COLO668 (cell line): ENCODE data around the gene SDR42E2.
"Not testable (repeated sequence)": the region's sequence is repeated elsewhere in the genome, so short reads cannot be mapped to it uniquely, and the experiment has no call there.

Experiments
- DNase-seq: peaks from one replicate; lab custom pipeline; 2025; ENCODE audit not compliant: unreplicated experiment; lab: John Stamatoyannopoulos, UW

SDR42E2 gene

GRCh38 chr16:22161999-22162655 lies at the start of gene SDR42E2:
SDR42E2 (plus strand) TSS chr16:22162506; CDS start chr16:22165583, 3,077 bp downstream.
- DNase-seq, result peak; percentile 19

GRCh38 chr16:22116095-22116700 lies 46.1 kb upstream of the SDR42E2 start:
- no peak for DNase-seq

DNA sequence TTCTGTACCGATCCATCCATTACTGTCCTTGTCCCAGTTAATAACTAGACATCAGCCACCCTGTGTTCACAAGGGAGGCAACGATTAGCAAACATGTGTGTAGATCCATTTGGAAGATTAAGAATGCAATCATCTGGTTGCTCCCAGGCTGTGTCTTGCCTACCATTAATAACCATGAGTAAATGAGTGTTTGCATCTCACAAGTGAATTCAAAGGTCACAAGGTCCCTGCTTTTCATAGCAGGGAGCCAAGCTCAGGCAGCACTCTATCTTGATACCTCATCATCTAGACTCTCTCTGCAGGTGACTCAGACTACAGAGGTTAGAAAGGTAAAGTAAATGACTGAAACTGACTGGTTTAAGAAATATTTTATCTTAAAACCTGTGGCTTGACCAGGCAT lies 44.7 kb upstream of the SDR42E2 start:
- no peak for DNase-seq

GRCh38 chr16:22120440-22120839 lies 41.9 kb upstream of the SDR42E2 start:
- DNase-seq, result no peak

- no peak for DNase-seq
These were observed 40.1 kb upstream of the SDR42E2 start for GRCh38 chr16:22122239-22122638.

- DNase-seq, result no peak
These were observed 39.2 kb upstream of the SDR42E2 start for GRCh38 chr16:22123146-22123545.

- DNase-seq, result no peak
These were observed 38.4 kb upstream of the SDR42E2 start for GRCh38 chr16:22123759-22124490.

GRCh38 chr16:22124583-22125284 lies 37.6 kb upstream of the SDR42E2 start:
- no peak for DNase-seq

GRCh38 chr16:22126037-22126558 lies 36.2 kb upstream of the SDR42E2 start:
- no peak for DNase-seq

DNA sequence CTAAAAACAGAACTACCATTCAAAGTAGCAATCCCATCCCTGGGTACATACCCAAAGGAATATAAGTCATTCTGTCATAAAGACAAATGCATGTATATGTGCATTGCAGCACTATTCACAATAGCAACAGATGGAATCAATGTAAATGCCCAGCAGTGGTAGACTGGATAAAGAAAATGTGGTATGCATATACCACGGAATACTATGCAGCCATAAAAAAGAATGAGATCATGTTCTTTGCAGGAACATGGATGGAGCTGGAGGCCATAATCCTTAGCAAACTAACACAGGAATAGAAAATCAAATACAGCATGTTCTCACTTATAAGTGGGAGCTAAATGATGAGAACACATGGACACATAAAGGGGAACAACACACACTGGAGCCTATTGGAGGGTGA lies 33.8 kb upstream of the SDR42E2 start:
- DNase-seq, result not testable (repeated sequence)

DNA sequence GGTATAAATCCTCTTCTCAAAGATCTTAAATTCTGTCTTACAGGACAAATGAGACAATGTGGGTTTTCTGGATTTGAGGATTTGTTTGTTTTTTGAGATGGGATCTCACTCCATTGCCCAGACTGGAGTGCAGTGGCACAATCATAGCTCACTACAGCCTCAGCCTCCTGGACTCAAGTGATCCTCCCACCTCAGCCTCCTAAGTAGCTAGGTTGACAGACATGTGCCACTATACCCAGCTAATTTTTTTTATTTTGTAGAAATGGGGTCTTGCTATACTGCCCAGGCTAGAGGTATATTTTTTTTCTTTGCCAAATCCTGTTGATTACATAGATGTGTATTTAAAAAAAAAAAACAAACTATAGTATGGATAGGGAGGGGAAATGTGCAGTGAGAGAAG lies 31.8 kb upstream of the SDR42E2 start:
- DNase-seq, result no peak

DNA sequence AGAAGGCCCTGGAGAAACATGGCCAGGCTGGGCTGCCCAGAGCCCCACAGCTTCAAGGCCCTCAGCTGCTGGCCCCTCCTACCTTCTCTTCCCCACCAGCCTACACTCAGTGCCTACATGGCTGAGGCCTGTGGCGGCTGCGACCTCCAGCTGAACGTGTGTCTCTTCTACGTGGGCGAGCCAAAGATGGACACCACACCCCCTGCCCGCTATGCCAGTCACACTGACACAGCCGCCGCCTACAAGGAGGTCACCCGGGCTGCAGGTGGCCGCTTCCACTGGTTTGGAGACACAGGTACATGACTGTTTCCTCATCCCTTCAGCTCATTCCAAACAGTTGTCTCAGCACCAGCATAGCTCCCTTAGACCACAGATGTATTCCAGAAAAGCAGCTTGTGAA lies 29.5 kb upstream of the SDR42E2 start:
- no peak for DNase-seq

- no peak for DNase-seq
These were observed 23.8 kb upstream of the SDR42E2 start for GRCh38 chr16:22138482-22138881.

DNA sequence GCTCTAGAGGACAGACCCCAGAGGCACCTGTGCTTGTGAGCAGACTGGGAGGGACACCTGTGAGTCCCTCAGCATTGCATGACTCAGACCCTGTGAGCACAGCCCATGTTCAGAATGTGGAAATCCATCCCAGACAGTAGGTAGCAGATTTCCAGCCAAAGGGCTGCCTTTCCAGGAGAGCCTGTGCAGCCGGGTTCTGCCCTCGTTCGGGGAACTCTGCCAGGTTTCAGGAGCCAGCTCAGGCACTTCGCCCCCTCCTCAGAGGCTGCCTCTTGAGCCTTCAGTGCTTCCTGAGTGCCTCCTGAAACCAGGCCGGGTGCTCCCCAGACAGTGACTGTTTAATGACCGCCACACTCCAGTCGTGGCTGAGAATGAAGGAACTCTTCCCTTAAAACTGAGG lies 23.3 kb upstream of the SDR42E2 start:
- no peak for DNase-seq

DNA sequence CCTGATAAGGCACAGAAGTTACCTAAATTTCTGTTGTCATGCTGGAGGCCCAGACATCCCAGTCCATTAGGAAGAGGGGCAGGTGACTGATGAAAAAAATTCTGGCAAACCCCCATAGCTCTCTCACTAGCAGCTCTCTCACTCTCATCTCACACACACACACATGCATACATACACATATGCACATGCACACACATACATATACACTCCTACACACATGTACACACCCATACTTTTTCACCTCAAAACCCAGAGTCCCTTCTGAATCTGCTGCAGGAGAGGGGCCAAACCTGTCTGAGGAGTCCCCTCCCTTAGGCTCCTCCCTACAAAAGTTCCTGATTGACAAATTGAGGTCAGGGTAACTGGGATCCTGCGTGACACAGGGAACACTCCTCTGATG lies 22.6 kb upstream of the SDR42E2 start:
- no peak for DNase-seq

- DNase-seq, result no peak
These were observed 20.5 kb upstream of the SDR42E2 start for GRCh38 chr16:22141767-22142166.

DNA sequence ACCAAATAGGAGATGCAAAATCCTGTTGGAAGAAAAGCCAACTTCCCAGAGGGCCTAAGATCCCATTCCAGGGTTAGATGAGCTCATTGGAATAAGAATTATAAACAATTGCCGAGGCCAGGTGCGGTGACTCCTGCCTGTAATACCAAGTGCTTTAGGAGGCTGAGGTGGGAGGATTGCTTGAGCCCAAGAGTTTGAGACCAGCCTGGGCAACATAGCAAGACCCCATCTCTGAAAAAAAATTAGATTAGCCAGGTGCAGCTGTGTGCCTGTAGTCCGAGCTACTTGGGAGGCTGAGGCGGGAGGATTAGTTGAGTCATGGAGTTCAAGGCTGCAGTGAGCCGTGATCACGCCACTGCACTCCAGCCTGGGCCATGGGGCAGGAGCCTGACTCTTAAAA lies 17.8 kb upstream of the SDR42E2 start:
- DNase-seq, result no peak

DNA sequence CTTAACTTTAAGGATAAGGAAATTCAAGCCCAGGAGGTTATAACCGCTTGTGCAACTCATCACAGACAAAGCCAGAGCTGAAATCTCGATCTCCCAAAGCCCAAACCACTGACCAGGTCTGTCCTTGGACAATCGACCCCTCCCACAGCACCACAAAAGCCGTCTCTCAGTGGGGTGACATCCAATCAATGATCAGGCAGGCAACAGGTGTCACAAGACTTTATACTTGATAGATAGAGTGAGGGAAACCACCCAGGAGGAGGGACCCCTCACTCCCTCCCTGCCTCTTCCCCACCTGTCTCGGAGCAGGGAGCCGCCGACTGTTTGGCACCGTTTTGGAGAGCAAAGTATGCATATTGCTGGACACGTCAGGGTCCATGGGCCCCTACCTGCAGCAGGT lies 14.5 kb upstream of the SDR42E2 start:
- no peak for DNase-seq

DNA sequence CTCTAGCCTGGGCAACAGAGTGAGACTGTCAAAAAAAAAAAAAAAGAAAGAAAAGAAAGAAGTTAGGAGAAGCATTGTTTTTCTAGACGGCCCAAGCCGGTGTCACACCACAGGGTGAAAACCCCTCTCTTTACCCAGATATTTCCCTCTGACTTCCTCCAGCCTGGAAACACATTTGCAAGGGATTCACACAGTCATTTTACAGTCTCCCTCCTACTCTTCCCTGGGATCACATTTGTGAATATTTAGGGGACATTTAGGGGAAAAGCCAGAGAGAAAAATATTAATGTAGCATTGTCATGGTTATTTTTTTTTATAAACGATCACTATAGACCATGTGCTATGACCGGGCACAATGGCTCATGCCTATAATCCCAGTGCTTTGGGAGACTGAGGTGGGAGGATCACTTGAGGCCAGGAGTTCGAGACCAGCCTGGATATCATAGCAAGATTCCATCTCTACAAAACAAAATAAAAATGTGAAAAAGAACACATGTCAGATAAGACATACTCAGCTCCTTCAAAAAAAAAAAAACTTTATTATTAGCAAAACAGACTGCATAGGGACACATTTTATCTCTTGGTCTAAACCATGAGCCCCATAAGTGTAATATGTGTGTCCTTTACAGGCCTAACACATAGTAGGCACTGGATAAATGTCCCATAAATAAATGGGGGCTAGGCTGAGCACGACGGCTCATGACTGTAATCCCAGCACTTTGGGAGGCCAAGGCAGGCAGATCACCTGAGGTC lies 10.9 kb upstream of the SDR42E2 start:
- DNase-seq, result no peak

GRCh38 chr16:22152316-22152715 lies 10.0 kb upstream of the SDR42E2 start:
- no peak for DNase-seq

GRCh38 chr16:22153078-22153477 lies 9.2 kb upstream of the SDR42E2 start:
- DNase-seq, result not testable (repeated sequence)
